H1 (cell line): Measurements from ENCODE around the gene SULF2. TPM values are rescaled to one million over a fixed set of nuclear protein-coding genes. Genes with fewer than 3 reads are reported as not detected.

Source experiments
- CTCF ChIA-PET: fragments of 300-600 bp; sonication (Branson Sonifier 250); formaldehyde crosslinking; loops from one replicate; lab custom pipeline; 2021; ENCODE audit not compliant: partially characterized antibody; lab: Charles Lee
- POLR2A ChIA-PET: fragments of 300-600 bp; sonication (Branson Sonifier 250); formaldehyde crosslinking; loops from one replicate; lab custom pipeline; 2021; ENCODE audit warnings: inconsistent platforms; ENCODE audit not compliant: partially characterized antibody; lab: Charles Lee
- DNase-seq, 2 experiments: peaks; one replicate each; pipeline versions ENCODE4 v3.0.0 to v3.0.0-alpha.2; 2010 to 2022; ENCODE audit warnings: low spot score in 2 of 2, low read depth in 1 of 2, mixed read lengths in 1 of 2
- FAIRE-seq: peaks from 2 replicates; lab custom pipeline; 2011; peaks lifted over from hg19 to GRCh38; lab: Jason Lieb, UNC
- H2AFZ ChIP-seq: 2 replicates; pipeline ENCODE4 v1.8.1; 2012; ENCODE audit warnings: low read length, inconsistent platforms
- H2AK5ac ChIP-seq: 2 replicates; pipeline ENCODE4 v1.6.1; 2013; ENCODE audit warnings: low read depth, low read length
- H2BK120ac ChIP-seq: replicated peaks from 2 replicates; pipeline ENCODE3; 2013; ENCODE audit warnings: low read depth, low read length, inconsistent platforms
- H2BK12ac ChIP-seq: 2 replicates; pipeline ENCODE4 v1.6.1; 2013; ENCODE audit warnings: low read depth, low read length
- H2BK15ac ChIP-seq: 2 replicates; pipeline ENCODE4 v1.6.1; 2013; ENCODE audit warnings: low read length
- H2BK20ac ChIP-seq: 2 replicates; pipeline ENCODE4 v1.6.1; 2013; ENCODE audit warnings: low read length
- H2BK5ac ChIP-seq: 2 replicates; pipeline ENCODE4 v1.6.1; 2013; ENCODE audit warnings: low read depth, low read length
- H3K14ac ChIP-seq: 2 replicates; pipeline ENCODE4 v1.6.1; 2013; ENCODE audit warnings: inconsistent platforms; ENCODE audit not compliant: insufficient read length
- H3K18ac ChIP-seq: 2 replicates; pipeline ENCODE4 v1.6.1; 2013; ENCODE audit warnings: low read length; ENCODE audit errors: extremely low read depth
- H3K23ac ChIP-seq: 2 replicates; pipeline ENCODE4 v1.6.1; 2013; ENCODE audit warnings: inconsistent platforms; ENCODE audit not compliant: insufficient read length
- H3K23me2 ChIP-seq: 2 replicates; pipeline ENCODE4 v1.6.1; 2013; ENCODE audit warnings: low read depth, low read length
- H3K27ac ChIP-seq: 2 replicates; pipeline ENCODE4 v1.6.1; 2011; ENCODE audit warnings: low read depth, low read length, inconsistent platforms
- H3K27me3 ChIP-seq, 4 experiments: replicated peaks in 1 of 4; 1 replicate in 1 of 4; 2 replicates in 3 of 4; pipeline versions ENCODE4 v1.6.1 to v1.8.1; 2011 to 2013; ENCODE audit warnings: low read length in 3 of 4, mild to moderate bottlenecking in 3 of 4, inconsistent platforms in 2 of 4, mixed read lengths in 2 of 4, moderate library complexity in 1 of 4; ENCODE audit not compliant: control insufficient read depth in 3 of 4, insufficient read depth in 3 of 4; ENCODE audit errors: extremely low read depth in 1 of 4
- H3K36me3 ChIP-seq, 4 experiments: 2 replicates each; pipeline versions ENCODE4 v1.6.1 to v1.8.1; 2011 to 2013; ENCODE audit warnings: mild to moderate bottlenecking in 4 of 4, low read length in 3 of 4, moderate library complexity in 2 of 4, control low read depth in 1 of 4, inconsistent platforms in 1 of 4; ENCODE audit not compliant: insufficient read depth in 4 of 4, control insufficient read depth in 2 of 4
- H3K4ac ChIP-seq: replicated peaks from 2 replicates; pipeline ENCODE3; 2013; ENCODE audit warnings: low read length, low read depth, mixed read lengths, inconsistent platforms; ENCODE audit not compliant: insufficient read length
- H3K4me1 ChIP-seq, 4 experiments: replicated peaks in 1 of 4; 1 replicate in 1 of 4; 2 replicates in 3 of 4; pipeline versions ENCODE4 v1.6.1 to v1.8.1; 2011 to 2013; ENCODE audit warnings: low read length in 3 of 4, inconsistent platforms in 2 of 4, mixed read lengths in 1 of 4; ENCODE audit not compliant: insufficient read depth in 4 of 4, control insufficient read depth in 3 of 4
- H3K4me2 ChIP-seq, 2 experiments: 2 replicates each; pipeline versions ENCODE4 v1.6.1 to v1.8.1; 2011 to 2013; ENCODE audit warnings: low read depth in 2 of 2, low read length in 2 of 2, control low read depth in 1 of 2, inconsistent platforms in 1 of 2, mild to moderate bottlenecking in 1 of 2; ENCODE audit not compliant: insufficient read depth in 1 of 2
- H3K4me3 ChIP-seq, 4 experiments: fragments of 200-600, 300-600 bp in 1 of 4; sonication (generic), shearing (Covaris generic), sonication (Bioruptor Twin) in 1 of 4; 2 replicates each; pipeline versions ENCODE4 v1.5.1 to v1.8.1; 2011 to 2016; ENCODE audit warnings: low read length in 4 of 4, low read depth in 3 of 4, control low read depth in 2 of 4, inconsistent platforms in 2 of 4, mild to moderate bottlenecking in 2 of 4, mixed read lengths in 1 of 4, moderate library complexity in 1 of 4; ENCODE audit not compliant: insufficient read depth in 2 of 4; ENCODE audit errors: extremely low read depth in 1 of 4
- H3K56ac ChIP-seq: replicated peaks from 2 replicates; pipeline ENCODE3; 2013; ENCODE audit warnings: low read depth, mild to moderate bottlenecking, mixed read lengths, low read length, inconsistent platforms; ENCODE audit not compliant: insufficient read length
- H3K79me1 ChIP-seq: 2 replicates; pipeline ENCODE4 v1.6.1; 2013; ENCODE audit warnings: low read depth, low read length, control low read depth
- H3K79me2 ChIP-seq, 2 experiments: 2 replicates each; pipeline versions ENCODE4 v1.6.1 to v1.8.1; 2012 to 2013; ENCODE audit warnings: low read length in 2 of 2, mild to moderate bottlenecking in 2 of 2, inconsistent platforms in 1 of 2; ENCODE audit not compliant: insufficient read depth in 2 of 2, control insufficient read depth in 1 of 2
- H3K9ac ChIP-seq, 4 experiments: replicated peaks in 1 of 4; 1 replicate in 1 of 4; 2 replicates in 3 of 4; pipeline versions ENCODE4 v1.6.1 to v1.8.1; 2011 to 2013; ENCODE audit warnings: low read depth in 3 of 4, low read length in 3 of 4, control low read depth in 2 of 4, mild to moderate bottlenecking in 2 of 4, moderate library complexity in 2 of 4, inconsistent platforms in 1 of 4; ENCODE audit errors: extremely low read depth in 1 of 4
- H3K9me3 ChIP-seq, 2 experiments: 2 replicates each; pipeline versions ENCODE4 v1.6.1 to v1.8.1; 2012 to 2013; ENCODE audit warnings: mild to moderate bottlenecking in 2 of 2, moderate library complexity in 2 of 2, control low read depth in 1 of 2, inconsistent platforms in 1 of 2, low read depth in 1 of 2, low read length in 1 of 2, mixed read lengths in 1 of 2; ENCODE audit not compliant: insufficient read depth in 2 of 2
- H4K20me1 ChIP-seq, 2 experiments: replicated peaks in 1 of 2; 2 replicates each; pipeline versions ENCODE3 to v1.8.1; 2011 to 2013; ENCODE audit warnings: inconsistent platforms in 2 of 2, low read length in 2 of 2, mild to moderate bottlenecking in 1 of 2; ENCODE audit not compliant: insufficient read depth in 2 of 2, control insufficient read depth in 1 of 2
- H4K5ac ChIP-seq: 2 replicates; pipeline ENCODE4 v1.6.1; 2013; ENCODE audit warnings: low read length, low read depth, mixed read lengths, inconsistent platforms; ENCODE audit not compliant: insufficient read length
- H4K8ac ChIP-seq: 2 replicates; pipeline ENCODE4 v1.8.0; 2013; ENCODE audit warnings: mild to moderate bottlenecking, moderate library complexity, low read length, inconsistent platforms; ENCODE audit not compliant: insufficient read depth; ENCODE audit errors: extremely low read depth
- H4K91ac ChIP-seq: replicated peaks from 2 replicates; pipeline ENCODE3; 2013; ENCODE audit warnings: low read length, mixed read lengths, inconsistent platforms; ENCODE audit not compliant: insufficient read length
- BCL11A ChIP-seq, 2 experiments: IDR thresholded peaks; one replicate each; pipeline ENCODE4 v1.6.1; 2011; ENCODE audit warnings: low read depth in 2 of 2, low read length in 2 of 2, mild to moderate bottlenecking in 2 of 2
- CTBP2 ChIP-seq: IDR thresholded peaks from 2 replicates; pipeline ENCODE4 v1.7.0; 2011; ENCODE audit warnings: borderline replicate concordance, mild to moderate bottlenecking, moderate library complexity, mixed read lengths, low read length; ENCODE audit not compliant: insufficient read depth, insufficient read length
- NRF1 ChIP-seq: IDR thresholded peaks from 2 replicates; pipeline ENCODE4 v1.6.1; 2011; ENCODE audit warnings: mild to moderate bottlenecking, low read depth, low read length, improper control_type of control experiment
- PHF8 ChIP-seq: fragments of 200-600 bp; sonication (generic); conservative IDR thresholded peaks from 2 replicates; pipeline ENCODE4 v1.7.1; 2012; ENCODE audit warnings: low read depth, mild to moderate bottlenecking, inconsistent platforms, low read length, moderate library complexity
- RBBP5 ChIP-seq: IDR thresholded peaks from 2 replicates; pipeline ENCODE4 v1.7.1; 2012; ENCODE audit warnings: low read depth, mild to moderate bottlenecking, inconsistent platforms, low read length, moderate library complexity, borderline replicate concordance
- SIN3A ChIP-seq, 2 experiments: IDR thresholded peaks in 1 of 2; conservative IDR thresholded peaks in 1 of 2; 2 replicates each; pipeline ENCODE4 v1.6.1; 2011 to 2012; ENCODE audit warnings: low read length in 2 of 2, improper control_type of control experiment in 1 of 2, low read depth in 1 of 2, mild to moderate bottlenecking in 1 of 2
- SIRT6 ChIP-seq: IDR thresholded peaks from one replicate; pipeline ENCODE4 v1.7.1; 2012; ENCODE audit warnings: low read length, inconsistent platforms
- SRF ChIP-seq: IDR thresholded peaks from 2 replicates; pipeline ENCODE4 v1.6.1; 2011; ENCODE audit warnings: mild to moderate bottlenecking, low read depth, low read length, moderate library complexity
- TEAD4 ChIP-seq: IDR thresholded peaks from 2 replicates; pipeline ENCODE4 v1.6.1; 2012; ENCODE audit warnings: low read depth, low read length, inconsistent platforms, mixed read lengths
- WGBS, 2 experiments: shearing (Covaris generic) in 1 of 2; methylation state at CpG; one replicate each; pipeline versions ENCODE4 v1.1.6 to v1.1.7; 2013 to 2015; ENCODE audit warnings: low lambda C conversion rate in 2 of 2, mixed read lengths in 2 of 2, inconsistent platforms in 1 of 2, low coverage in 1 of 2, missing lambda C conversion rate in 1 of 2; ENCODE audit not compliant: insufficient replicate concordance in 2 of 2, insufficient coverage in 1 of 2, insufficient read length in 1 of 2; ENCODE audit errors: extremely low coverage in 1 of 2, missing lambda C conversion rate in 1 of 2; 5-methylcytosine and 5-hydroxymethylcytosine counted together
- polyA plus RNA-seq, 7 experiments: library from polyadenylated mRNA; depleted of rRNA in 3 of 7; stranded (reverse) in 5 of 7; unstranded in 2 of 7; fragments of >200 nt in 5 of 7; fragments of 200-250 nt in 2 of 7; gene quantifications; 1 replicate in 5 of 7; 2 replicates in 1 of 7; 4 replicates in 1 of 7; pipeline versions ENCODE4 v1.2.1 to v1.2.3, GENCODE V29; 2011 to 2013; ENCODE audit warnings: missing spikeins in 2 of 7, mixed read lengths in 2 of 7
- total RNA-seq: library from RNA; stranded (reverse); fragmentation: NEBNext Ultra II Directional; extraction: Animal tissue kit (Norgen Biotek cat#: 25700); gene quantifications from 2 replicates; pipeline ENCODE4 v1.2.1, GENCODE V29; 2021

SULF2 gene
- total and polyA plus RNA-seq, 2 of the 8 experiments (the other 6 are each of a cell fraction or from before 2014, with no cell fraction given) = 15.7 to 28.2 TPM

GRCh38 chr20:47611785-47612184 is 173.5 kb downstream of the SULF2 start:
- H3K9me3 ChIP-seq = no peaks in the 10 kb centered on the region
- H4K91ac ChIP-seq = no peak overlapping the region
- H3K18ac ChIP-seq = no peak overlapping the region
- no peak overlapping the region for H3K27ac ChIP-seq
- no peaks in the 10 kb centered on the region for H3K79me1 ChIP-seq
- H4K20me1 ChIP-seq = no peaks in the 10 kb centered on the region
- H2BK120ac ChIP-seq = no peak overlapping the region
- TF ChIP-seq NRF1 = no peak
- TF ChIP-seq CTBP2 = no peak
- no peak for TF ChIP-seq RBBP5
- TF ChIP-seq SIN3A (conservative IDR thresholded peaks at IDR 0.05 in 1 of 2, IDR thresholded peaks at IDR 0.05 in 1 of 2; ENCODE audit: low read depth in 1 of 2, low read length in 2 of 2) = no peak
- no peak for TF ChIP-seq SRF
- no peak for TF ChIP-seq TEAD4
- no peak for TF ChIP-seq BCL11A (IDR thresholded peaks at IDR 0.05; ENCODE audit: low read depth in 2 of 2, low read length in 2 of 2)
- TF ChIP-seq SIRT6 = no peak
- TF ChIP-seq PHF8 = no peak
- TF ChIP-seq, all 59 proteins: peak for 0
- Histone ChIP-seq H2BK5ac (no peak overlapping the region), H3K4me3 (no peak overlapping the region), H3K56ac (no peak overlapping the region), H3K23me2 (no peaks in the 10 kb centered on the region), H3K14ac (no peak overlapping the region), H3K4ac (no peak overlapping the region), H3K36me3 (no peaks in the 10 kb centered on the region), H3K4me1 (no peaks in the 10 kb centered on the region), H2BK15ac (no peak overlapping the region), H4K5ac (no peak overlapping the region), H3K79me2 (no peaks in the 10 kb centered on the region), H3K4me2 (no peak overlapping the region), H2AFZ (no peak overlapping the region), H3K23ac (no peak overlapping the region), H4K8ac (no peak overlapping the region), H2BK12ac (no peak overlapping the region), H2BK20ac (no peak overlapping the region), H3K27me3 (peaks cover 0 to 1% (median 0%) of the 10 kb centered on the region in 4 experiments; a peak in 1 of 7 replicates), H2AK5ac (no peak overlapping the region), H3K9ac (no peak overlapping the region)
- DNase-seq (no peak), FAIRE-seq (no peak)
- CTCF ChIA-PET = interaction anchor here (1.0 to 2.5 kb wide), 3 partner anchors 9 to 91 kb away, joined by 3 to 9 read pairs (median 4); no protein-coding TSS in a partner anchor
- POLR2A ChIA-PET = no interaction called here
- 95% methylated on average over 9 of the region's 9 CpGs; no CpG with 5 or more reads in 1 of the 2 experiments for WGBS, 2 experiments
